SK-N-MC (cell line): ENCODE measurements around the gene CRABP2.
A peak's percentile ranks its signal among the peaks of the same experiment; 100 is the strongest.

Experiments used
- DNase-seq: peaks from one replicate; pipeline ENCODE4 v3.0.0-alpha.2; 2011; ENCODE audit warnings: low read depth, low spot score
- H3K27ac ChIP-seq: fragments of 200-600 bp; sonication (generic); 2 replicates; pipeline ENCODE4 v1.5.1; 2016; ENCODE audit warnings: mixed run types
- H3K36me3 ChIP-seq: fragments of 200-600 bp; sonication (generic); 2 replicates; pipeline ENCODE4 v1.6.1; 2017; ENCODE audit warnings: antibody characterized with exemption, low read length, mixed read lengths; ENCODE audit not compliant: insufficient read depth
- H3K4me3 ChIP-seq: fragments of 200-600 bp; sonication (generic); 2 replicates; pipeline ENCODE4 v1.5.1; 2016
- H3K9ac ChIP-seq: fragments of 200-600 bp; sonication (generic); 2 replicates; pipeline ENCODE4 v1.8.0; 2017; ENCODE audit warnings: mixed run types, mixed read lengths; ENCODE audit not compliant: insufficient read length
- H3K9me3 ChIP-seq: fragments of 200-600 bp; sonication (generic); 2 replicates; pipeline ENCODE4 v1.6.1; 2017; ENCODE audit warnings: low read depth, mild to moderate bottlenecking, antibody characterized with exemption, low read length, moderate library complexity, mixed read lengths
- EZH2 ChIP-seq: fragments of 200-600 bp; sonication (generic); IDR thresholded peaks from one replicate; pipeline ENCODE4 v1.6.1; 2017; ENCODE audit warnings: antibody characterized with exemption
- FOXP2 ChIP-seq: optimal IDR thresholded peaks from 2 replicates; pipeline ENCODE3; 2011; ENCODE audit warnings: mild to moderate bottlenecking, moderate library complexity; ENCODE audit not compliant: insufficient read depth; ENCODE audit errors: extremely low read length, control extremely low read depth
- POLR2AphosphoS5 ChIP-seq: IDR thresholded peaks from 2 replicates; pipeline ENCODE4 v1.6.1; 2012; ENCODE audit warnings: mild to moderate bottlenecking, low read depth, low read length, borderline replicate concordance

Gene CRABP2

DNA sequence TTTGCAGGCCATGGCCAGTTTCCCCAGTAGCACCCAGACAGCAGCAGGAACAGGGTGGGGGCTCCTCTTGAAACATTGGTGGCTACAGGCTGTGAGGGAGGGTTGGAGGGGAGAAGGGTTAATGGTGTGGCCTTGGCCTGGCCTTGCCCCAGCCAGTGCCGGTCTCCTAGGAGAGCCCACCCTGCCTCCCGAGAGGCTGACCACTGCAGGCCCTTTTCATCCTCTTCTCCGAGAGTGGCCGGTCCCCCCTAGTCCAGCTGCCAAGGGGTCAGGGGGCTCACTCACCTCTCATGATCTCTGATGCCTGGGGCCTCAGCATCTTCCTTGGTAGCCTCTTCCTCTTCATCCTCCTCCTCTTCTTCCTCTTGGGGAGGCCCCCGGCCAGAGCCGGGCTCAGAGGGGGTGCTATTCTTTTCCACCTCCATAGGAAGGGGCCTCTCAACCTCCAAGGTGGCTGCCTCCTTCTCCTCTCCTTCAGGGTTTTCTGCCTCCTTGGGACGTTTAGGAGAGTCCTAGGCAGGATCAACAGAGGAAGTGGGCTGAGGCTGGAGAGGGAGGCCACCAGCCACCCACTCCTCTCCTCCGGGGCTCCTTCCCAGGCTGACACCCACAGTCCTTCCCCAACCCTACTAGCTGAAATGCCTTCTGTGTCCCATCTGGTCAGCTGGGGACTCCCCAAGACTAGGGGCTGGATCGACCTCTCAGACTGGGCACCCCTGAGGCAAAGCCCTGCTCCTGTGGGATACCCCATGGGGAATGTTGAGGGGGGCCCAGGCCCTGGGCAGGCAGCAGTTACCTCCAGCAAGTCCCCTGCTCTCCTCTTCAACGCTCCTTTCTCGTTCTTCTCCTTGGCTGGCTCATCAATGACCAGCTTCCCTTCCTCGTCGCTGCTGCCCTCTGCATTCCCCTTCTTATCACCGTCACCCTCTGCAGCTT is 38.3 kb upstream of the CRABP2 start:
- H3K4me3 ChIP-seq = no peak overlapping the region
- no peak overlapping the region for H3K9ac ChIP-seq
- DNase-seq = no peak
- H3K27ac ChIP-seq = peak overlapping the region; percentile 86; the same call in 1 of the 2 replicates
- TF ChIP-seq EZH2 = no peak
- TF ChIP-seq POLR2AphosphoS5 = no peak
- no peak for TF ChIP-seq FOXP2
- peaks cover 52% of the 10 kb centered on the region for H3K36me3 ChIP-seq
- H3K9me3 ChIP-seq = no peaks in the 10 kb centered on the region

DNA sequence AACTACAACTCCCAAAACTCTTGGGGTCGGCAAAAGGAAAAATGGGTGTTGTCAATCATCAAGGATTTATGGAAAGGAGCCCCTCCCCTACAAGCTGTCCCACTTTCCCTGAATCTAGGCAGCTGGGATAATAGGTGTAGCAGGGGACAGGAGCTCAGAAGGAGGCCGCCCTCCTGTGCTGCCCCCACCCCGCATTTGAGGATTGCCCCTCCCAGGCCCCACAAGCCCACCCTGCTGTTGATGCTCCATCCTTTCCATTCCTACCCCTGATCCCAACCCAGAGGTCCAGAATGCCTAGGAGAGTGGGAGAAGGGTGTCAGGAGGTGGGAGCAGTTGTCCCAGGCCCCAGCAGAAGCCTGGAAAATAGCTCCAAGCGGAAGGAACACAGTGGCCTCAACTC is 37.4 kb upstream of the CRABP2 start:
- H3K36me3 ChIP-seq = peaks cover 60% of the 10 kb centered on the region

DNA sequence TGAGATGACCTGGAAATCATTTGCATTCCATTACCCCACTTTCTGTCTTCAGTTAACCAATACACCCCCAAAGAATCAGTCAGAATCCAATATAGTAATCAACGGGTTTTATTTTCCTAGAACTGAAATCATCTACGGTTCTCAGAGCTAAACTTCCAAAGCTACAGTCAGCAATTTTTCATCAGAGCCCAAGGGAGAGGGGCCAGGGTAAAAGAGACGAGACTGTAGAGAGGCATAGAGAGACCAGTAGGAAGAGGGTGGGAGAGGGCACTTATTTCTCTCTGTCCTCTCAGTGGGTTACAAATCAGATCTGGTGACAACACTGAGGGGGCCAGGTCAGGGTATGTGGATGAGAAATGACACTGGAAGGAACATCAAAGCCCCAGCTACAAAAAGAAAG is 36.6 kb upstream of the CRABP2 start:
- H3K4me3 ChIP-seq = no peak overlapping the region
- H3K9ac ChIP-seq = no peak overlapping the region
- peaks cover 67% of the 10 kb centered on the region for H3K36me3 ChIP-seq
- no peak for DNase-seq
- H3K9me3 ChIP-seq = no peaks in the 10 kb centered on the region
- TF ChIP-seq POLR2AphosphoS5 = no peak
- TF ChIP-seq FOXP2 = no peak
- H3K27ac ChIP-seq = peak overlapping the region; percentile 86

More for the DNA sequence above, 37.4 kb upstream of the CRABP2 start:
- no peak for DNase-seq
- no peak overlapping the region for H3K4me3 ChIP-seq
- H3K27ac ChIP-seq = peak overlapping the region; percentile 86
- H3K9ac ChIP-seq = no peak overlapping the region
- H3K9me3 ChIP-seq = no peaks in the 10 kb centered on the region
- no peak for TF ChIP-seq FOXP2
- no peak for TF ChIP-seq POLR2AphosphoS5
- no peak for TF ChIP-seq EZH2

DNA sequence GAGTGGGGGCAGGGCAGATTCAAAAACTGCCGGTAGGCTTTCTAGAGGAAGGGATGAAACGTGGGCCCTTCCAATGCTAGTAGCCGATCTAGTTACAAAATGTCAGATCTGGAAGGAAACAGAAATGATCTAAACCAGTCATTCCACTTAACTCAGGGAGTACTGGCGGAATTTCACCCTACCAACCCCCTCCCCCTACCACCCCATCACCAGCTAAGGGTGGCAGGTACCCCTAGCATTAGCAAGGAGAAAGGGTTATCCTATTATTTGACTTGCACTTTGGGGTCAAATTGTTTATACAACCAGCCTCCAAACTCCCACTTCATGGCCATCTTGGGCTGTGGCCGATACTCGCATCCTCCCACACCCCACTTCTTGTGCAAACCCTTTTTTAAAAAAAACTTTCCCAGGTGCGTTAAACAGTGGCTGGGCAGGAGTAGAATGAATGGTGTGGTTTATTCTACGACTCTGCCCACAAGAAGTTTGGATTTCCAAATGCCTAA is 36.1 kb upstream of the CRABP2 start:
- Histone ChIP-seq H3K9ac (no peak overlapping the region), H3K9me3 (no peaks in the 10 kb centered on the region), H3K4me3 (peak overlapping the region; percentile 64), H3K36me3 (peaks cover 67% of the 10 kb centered on the region), H3K27ac (peak overlapping the region; percentile 86)
- TF ChIP-seq FOXP2 = no peak
- TF ChIP-seq POLR2AphosphoS5 = no peak
- TF ChIP-seq EZH2 = no peak
- no peak for DNase-seq

DNA sequence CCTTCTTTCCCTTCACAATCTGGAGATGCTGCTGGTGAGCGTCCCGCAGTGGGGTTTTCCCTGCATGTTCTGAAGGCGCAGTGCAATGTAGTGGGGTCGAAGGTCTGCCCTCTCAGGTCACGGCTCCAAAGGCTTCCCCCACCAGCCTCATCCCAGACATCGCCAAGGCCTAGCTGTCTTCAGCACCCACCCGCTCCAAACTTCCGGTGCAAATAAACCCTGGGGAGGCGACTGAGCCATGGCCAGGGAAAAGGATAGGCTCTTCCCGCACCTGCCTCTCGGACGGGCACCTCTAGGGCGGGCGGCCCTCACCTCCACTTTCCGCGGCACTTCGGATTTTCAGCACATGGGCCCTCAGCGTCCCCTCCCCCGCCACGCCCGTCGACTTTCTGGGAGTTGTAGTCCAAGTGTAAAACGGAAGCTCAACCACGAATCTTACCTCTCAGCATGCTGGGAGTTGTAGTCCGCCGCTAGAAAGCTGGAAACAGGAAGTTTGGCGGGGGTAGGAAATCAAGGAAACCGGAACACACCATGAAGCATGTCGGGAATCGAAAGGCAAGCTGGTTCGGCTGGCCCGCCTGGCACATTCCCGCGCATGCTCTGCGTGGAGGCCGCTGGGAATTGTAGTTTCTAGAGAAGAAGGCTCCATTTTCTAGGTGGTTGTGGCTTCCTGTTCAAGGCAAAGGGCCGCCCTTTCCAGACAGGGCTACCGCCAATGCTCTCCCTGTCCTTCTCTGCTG is 35.5 kb upstream of the CRABP2 start, which contains the start of gene MRPL24:
MRPL24 (minus strand) TSS at position 348 of the 740 bp plus-strand sequence. CDS start 2,384 bp downstream, outside the sequence.
- TF ChIP-seq POLR2AphosphoS5 = peak; percentile 89
- no peak for TF ChIP-seq EZH2
- H3K9ac ChIP-seq = peak within 1 kb of the TSS; percentile 89
- H3K9me3 ChIP-seq = no peaks in the 10 kb centered on the region
- DNase-seq = peak; percentile 97
- H3K36me3 ChIP-seq = peaks cover 62% of the 10 kb centered on the region
- H3K27ac ChIP-seq = peak within 1 kb of the TSS; percentile 86
- H3K4me3 ChIP-seq = peak within 1 kb of the TSS; percentile 91

DNA sequence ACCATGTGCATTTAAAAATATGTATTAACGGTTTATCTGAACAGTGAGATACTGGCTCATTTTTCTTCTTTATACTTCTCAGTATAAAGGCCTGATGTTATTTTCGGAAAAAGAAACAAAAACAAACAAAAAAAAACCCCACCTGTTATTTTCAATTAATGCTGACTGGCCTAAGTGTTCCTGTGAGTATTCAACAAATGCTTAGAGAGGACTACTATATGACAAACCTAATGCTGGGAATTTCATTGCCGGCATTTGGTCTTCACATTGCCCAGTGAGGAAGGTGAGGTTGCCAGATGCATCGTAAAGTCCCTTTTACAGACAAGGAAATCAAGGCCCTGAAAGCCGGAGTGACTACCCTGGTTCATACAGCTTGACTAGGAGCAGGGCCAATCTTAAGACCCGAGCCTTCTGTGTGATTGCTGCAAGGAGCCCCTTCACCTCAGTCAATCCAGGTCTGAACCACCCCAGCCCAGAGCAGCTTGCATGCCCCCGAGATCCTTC is 34.9 kb upstream of the CRABP2 start:
- Histone ChIP-seq H3K4me3 (peak overlapping the region; percentile 91), H3K9ac (peak overlapping the region; percentile 89), H3K9me3 (no peaks in the 10 kb centered on the region), H3K36me3 (peaks cover 56% of the 10 kb centered on the region), H3K27ac (peak overlapping the region; percentile 32; the same call in 1 of the 2 replicates)
- TF ChIP-seq EZH2 (no peak), POLR2AphosphoS5 (no peak), FOXP2 (no peak)
- DNase-seq = no peak

DNA sequence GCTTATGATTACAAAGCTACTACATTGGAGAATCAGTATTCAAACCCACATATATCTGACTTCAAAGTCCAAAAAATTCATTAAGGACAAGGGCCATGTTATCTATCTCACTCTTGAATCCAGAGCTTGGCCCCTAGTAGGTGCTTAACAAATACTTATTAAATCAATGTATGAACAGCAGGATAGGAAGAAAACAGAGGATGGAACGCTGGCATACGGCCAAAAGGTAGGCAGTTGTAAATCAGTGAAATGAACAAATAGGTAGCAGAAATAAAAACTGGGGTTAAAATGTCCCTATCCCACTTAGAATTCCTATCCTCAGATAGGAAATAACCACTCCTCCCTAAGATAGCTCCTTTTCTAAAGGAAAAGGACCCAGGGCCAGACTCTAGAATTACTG is 33.5 kb upstream of the CRABP2 start:
- no peak for DNase-seq
- Histone ChIP-seq H3K9ac (no peak overlapping the region), H3K36me3 (peaks cover 45% of the 10 kb centered on the region), H3K4me3 (no peak overlapping the region), H3K9me3 (no peaks in the 10 kb centered on the region), H3K27ac (no peak overlapping the region)
- TF ChIP-seq POLR2AphosphoS5 = no peak
- TF ChIP-seq FOXP2 = no peak
- TF ChIP-seq EZH2 = no peak

DNA sequence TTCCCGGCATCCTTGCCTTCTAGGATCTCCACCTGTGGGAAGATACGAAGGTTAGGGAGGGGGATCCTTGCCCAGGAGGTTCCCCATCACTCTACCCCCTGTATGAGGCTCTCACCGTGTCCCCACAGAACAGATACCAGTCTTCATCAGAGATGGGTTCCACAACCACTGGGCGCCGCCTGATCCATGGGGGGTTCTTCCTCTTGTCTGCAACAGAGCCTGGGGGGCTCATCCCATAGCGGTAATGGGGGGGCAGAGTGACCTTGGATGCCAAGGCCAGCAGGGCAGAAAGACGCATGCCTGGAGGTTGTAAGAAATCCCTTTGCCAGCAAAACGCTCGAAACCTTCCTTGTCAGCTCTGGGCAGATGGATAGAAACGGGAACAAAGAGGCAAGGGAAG is 33.0 kb upstream of the CRABP2 start:
- Histone ChIP-seq H3K9ac (no peak overlapping the region), H3K36me3 (peaks cover 39% of the 10 kb centered on the region), H3K4me3 (no peak overlapping the region), H3K27ac (no peak overlapping the region), H3K9me3 (no peaks in the 10 kb centered on the region)
- no peak for DNase-seq
- TF ChIP-seq POLR2AphosphoS5 = peak; percentile 8; the same call in 1 of the 2 replicates
- TF ChIP-seq FOXP2 = no peak
- TF ChIP-seq EZH2 = no peak
